ENCODE measurements around the gene AADACL4. TPM values are rescaled to one million over a fixed set of nuclear protein-coding genes. Genes with fewer than 3 reads are reported as not detected.

The AADACL4 gene
- total RNA-seq, 4 donors from 2014 or later: not detected

- H3K36me3 ChIP-seq: no peaks in the 10 kb centered on the region
- no peak for TF ChIP-seq CTCF (IDR thresholded peaks at IDR 0.05)
- no peak for TF ChIP-seq EP300 (IDR thresholded peaks at IDR 0.05)
- TF ChIP-seq POLR2AphosphoS5 (IDR thresholded peaks at IDR 0.05): no peak
- no peak for TF ChIP-seq POLR2A (IDR thresholded peaks at IDR 0.05)
- no peaks in the 10 kb centered on the region for H3K4me1 ChIP-seq
- WGBS, 2 donors (ENCODE audit: low coverage in 1 of 2): 60 to 73% methylated on average over 1 to 3 of the region's 8 CpGs
- peaks cover 24% of the 10 kb centered on the region for H3K27me3 ChIP-seq
- no peak for ATAC-seq
- no peak within 1 kb of the TSS for H3K27ac ChIP-seq
- H3K9me3 ChIP-seq: no peaks in the 10 kb centered on the region
- no peak within 1 kb of the TSS for H3K4me3 ChIP-seq
These were observed 72.1 kb downstream of the AADACL4 start, which contains the start of gene AADACL3 for GRCh38 chr1:12715896-12716437. Gene AADACL3, plus strand, starts transcription at chr1:12716110. Its CDS starts 67 bp downstream, at chr1:12716177.

Small RNA genes within 50 kb of the gene (small RNA-seq; reads per million reads assigned to genes)
- gene AC244670.1: 0 reads per million in 4 donors

Other genes with a start within 250 kb of the AADACL4 start
- 100 to 1,000 TPM; 115 to 211 (median 186) TPM for gene DHRS3, start 25.9 kb upstream of the AADACL4 start, total RNA-seq
- not detected for gene AADACL3, start 72.0 kb downstream of the AADACL4 start, total RNA-seq
- not detected for gene CFAP107, start 102.1 kb downstream of the AADACL4 start, total RNA-seq
- not detected for gene PRAMEF12, start 129.7 kb downstream of the AADACL4 start, total RNA-seq
- gene PRAMEF1, start 147.3 kb downstream of the AADACL4 start, total RNA-seq: not detected
- gene PRAMEF11, start 187.3 kb downstream of the AADACL4 start, total RNA-seq: not detected
- gene HNRNPCL1, start 204.6 kb downstream of the AADACL4 start, total RNA-seq: not detected
- not detected for gene PRAMEF2, start 213.0 kb downstream of the AADACL4 start, total RNA-seq
- gene PRAMEF4, start 242.1 kb downstream of the AADACL4 start, total RNA-seq: not detected

Measured in gastroesophageal sphincter (tissue), 4 donors.